GM21447 (cell line): ENCODE results near the gene TOX2.
A peak's percentile ranks its signal among the peaks of the same experiment; 100 is the strongest.

Source experiments
- ATAC-seq: cut with Tn5 transposase; IDR thresholded peaks from one replicate; pipeline ENCODE4 v1.9.1; 2021; ENCODE audit not compliant: unreplicated experiment

TOX2 gene

GRCh38 chr20:44052166-44052565 lies 137.5 kb downstream of the TOX2 start:
- no peak for ATAC-seq

GRCh38 chr20:44053046-44053445 lies 138.4 kb downstream of the TOX2 start:
- no peak for ATAC-seq

GRCh38 chr20:44054118-44054517 lies 139.5 kb downstream of the TOX2 start:
- no peak for ATAC-seq

- no peak for ATAC-seq
Measured at GRCh38 chr20:44054849-44055248, 140.2 kb downstream of the TOX2 start.

GRCh38 chr20:44056010-44056698 lies 141.5 kb downstream of the TOX2 start:
- ATAC-seq, result no peak

- ATAC-seq, result no peak
Measured at GRCh38 chr20:44057698-44058675, 143.3 kb downstream of the TOX2 start.

- ATAC-seq, result no peak
Measured at GRCh38 chr20:44064501-44065400, 150.1 kb downstream of the TOX2 start.

GRCh38 chr20:44065401-44066340 lies 151.0 kb downstream of the TOX2 start:
- ATAC-seq, result no peak

GRCh38 chr20:44066645-44067606 lies 152.3 kb downstream of the TOX2 start:
- no peak for ATAC-seq

- no peak for ATAC-seq
Measured at GRCh38 chr20:44067650-44068081, 153.0 kb downstream of the TOX2 start.

- ATAC-seq, result no peak
Measured at GRCh38 chr20:44068316-44069201, 153.9 kb downstream of the TOX2 start.

GRCh38 chr20:44069203-44070011 lies 154.8 kb downstream of the TOX2 start:
- peak; percentile 64 for ATAC-seq

- no peak for ATAC-seq
Measured at GRCh38 chr20:44070139-44070900, 155.7 kb downstream of the TOX2 start.

GRCh38 chr20:44071057-44071456 lies 156.4 kb downstream of the TOX2 start:
- no peak for ATAC-seq

- no peak for ATAC-seq
Measured at GRCh38 chr20:44071526-44072111, 157.0 kb downstream of the TOX2 start.

GRCh38 chr20:44072384-44072783 lies 157.7 kb downstream of the TOX2 start:
- no peak for ATAC-seq
